Measurements from ENCODE around the gene GUK1.

- TF ChIP-seq CTCF (IDR thresholded peaks at IDR 0.05) (no peak), EZH2 (IDR thresholded peaks at IDR 0.05) (no peak), EZH2phosphoT487 (IDR thresholded peaks at IDR 0.05) (no peak)
Observed at GRCh38 chr1:228181645-228182034, 41.6 kb downstream of the GUK1 start.
